ENCODE results near the gene PDGFRB.

DNA sequence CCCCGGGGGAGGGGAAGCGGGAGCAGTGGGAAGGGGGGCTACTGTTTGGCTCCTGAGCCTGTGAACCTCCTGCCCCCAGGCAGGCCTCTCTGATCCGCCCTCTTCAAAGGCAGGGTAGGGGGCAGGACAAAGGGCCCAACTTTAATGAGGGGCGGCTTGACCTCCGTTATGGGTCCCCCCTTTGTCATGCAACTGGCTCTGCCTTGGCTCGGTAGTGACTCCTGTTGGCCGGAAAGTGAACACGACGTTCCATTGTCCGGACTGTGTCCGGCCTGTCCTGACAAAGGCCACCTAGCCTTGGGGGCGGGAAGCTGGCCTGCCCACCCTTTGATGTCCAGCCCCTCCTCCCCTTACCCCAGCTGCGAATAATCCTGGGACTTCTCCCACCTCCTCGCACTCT lies 12.3 kb upstream of the PDGFRB start:
- TF ChIP-seq, protein P1, sequence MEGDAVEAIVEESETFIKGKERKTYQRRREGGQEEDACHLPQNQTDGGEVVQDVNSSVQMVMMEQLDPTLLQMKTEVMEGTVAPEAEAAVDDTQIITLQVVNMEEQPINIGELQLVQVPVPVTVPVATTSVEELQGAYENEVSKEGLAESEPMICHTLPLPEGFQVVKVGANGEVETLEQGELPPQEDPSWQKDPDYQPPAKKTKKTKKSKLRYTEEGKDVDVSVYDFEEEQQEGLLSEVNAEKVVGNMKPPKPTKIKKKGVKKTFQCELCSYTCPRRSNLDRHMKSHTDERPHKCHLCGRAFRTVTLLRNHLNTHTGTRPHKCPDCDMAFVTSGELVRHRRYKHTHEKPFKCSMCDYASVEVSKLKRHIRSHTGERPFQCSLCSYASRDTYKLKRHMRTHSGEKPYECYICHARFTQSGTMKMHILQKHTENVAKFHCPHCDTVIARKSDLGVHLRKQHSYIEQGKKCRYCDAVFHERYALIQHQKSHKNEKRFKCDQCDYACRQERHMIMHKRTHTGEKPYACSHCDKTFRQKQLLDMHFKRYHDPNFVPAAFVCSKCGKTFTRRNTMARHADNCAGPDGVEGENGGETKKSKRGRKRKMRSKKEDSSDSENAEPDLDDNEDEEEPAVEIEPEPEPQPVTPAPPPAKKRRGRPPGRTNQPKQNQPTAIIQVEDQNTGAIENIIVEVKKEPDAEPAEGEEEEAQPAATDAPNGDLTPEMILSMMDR (IDR thresholded peaks at IDR 0.05), result no peak
- no peak for TF ChIP-seq EP300 (IDR thresholded peaks at IDR 0.05)

Data from ovary (tissue), 3 donors.